IPS DF 6.9 (cell line): Measurements from ENCODE around the gene SPRED2.

ENCODE experiments used
- DNase-seq: peaks from one replicate; pipeline ENCODE4 v3.0.0-alpha.2; 2013; ENCODE audit warnings: low read depth, low spot score
- H3K27ac ChIP-seq: one replicate; pipeline ENCODE4 v1.5.1; 2013; ENCODE audit warnings: low read length, control low read depth
- H3K27me3 ChIP-seq: 2 replicates; pipeline ENCODE4 v1.6.1; 2013; ENCODE audit warnings: mild to moderate bottlenecking, low read length; ENCODE audit not compliant: control insufficient read depth, insufficient read depth
- H3K36me3 ChIP-seq: 2 replicates; pipeline ENCODE4 v1.6.1; 2013; ENCODE audit warnings: low read length; ENCODE audit not compliant: control insufficient read depth, insufficient read depth
- H3K4me1 ChIP-seq: 2 replicates; pipeline ENCODE4 v1.6.1; 2013; ENCODE audit warnings: low read length; ENCODE audit not compliant: control insufficient read depth, insufficient read depth
- H3K4me3 ChIP-seq: 2 replicates; pipeline ENCODE4 v1.5.1; 2013; ENCODE audit warnings: mild to moderate bottlenecking, low read length
- H3K9me3 ChIP-seq: 2 replicates; pipeline ENCODE4 v1.6.1; 2013; ENCODE audit warnings: low read length, inconsistent platforms; ENCODE audit not compliant: control insufficient read depth, insufficient read depth
- WGBS: extraction: QIAGEN DNeasy Blood & Tissue Kit; methylation state at CpG from one replicate; pipeline ENCODE4 v1.1.7; 2013; ENCODE audit warnings: mixed read lengths, missing lambda C conversion rate; ENCODE audit not compliant: insufficient read length, insufficient coverage; 5-methylcytosine and 5-hydroxymethylcytosine counted together

Gene SPRED2

DNA sequence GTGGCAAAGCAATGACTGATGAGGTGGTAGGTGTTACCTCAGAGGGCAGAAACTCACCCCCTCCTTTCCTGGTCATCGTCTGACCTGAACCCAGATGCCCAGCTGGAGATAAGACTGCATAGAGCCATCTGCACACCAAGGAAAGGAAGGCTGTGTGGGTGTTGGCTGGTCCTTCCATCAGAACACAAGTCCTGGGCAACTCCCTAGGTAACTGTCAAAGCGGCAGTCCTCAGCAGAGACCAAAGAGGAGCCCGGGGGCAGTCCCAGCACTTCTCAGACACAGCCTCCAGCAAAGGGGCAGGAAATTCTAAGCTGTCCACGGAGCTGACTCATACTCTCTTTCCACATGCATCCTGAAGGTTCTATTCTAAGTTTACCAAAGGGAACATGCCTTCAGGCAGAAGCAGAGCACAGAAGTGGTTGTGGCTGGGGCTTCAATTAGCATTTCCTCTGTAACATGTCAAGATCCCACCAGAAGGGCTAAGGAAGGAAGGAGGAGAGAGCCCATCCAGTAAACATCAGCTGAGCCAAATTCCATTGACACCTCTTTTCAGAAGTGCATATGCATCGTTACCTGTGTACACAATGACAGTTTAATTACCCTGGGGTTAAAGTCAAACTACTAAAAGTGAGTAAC is 54.7 kb downstream of the SPRED2 start:
- Histone ChIP-seq H3K27me3 (no peaks in the 10 kb centered on the region), H3K4me3 (no peak overlapping the region), H3K4me1 (peaks cover 4% of the 10 kb centered on the region; the same call in 1 of the 2 replicates), H3K27ac (no peak overlapping the region), H3K9me3 (no peaks in the 10 kb centered on the region), H3K36me3 (no peaks in the 10 kb centered on the region)
- no peak for DNase-seq
- WGBS = no CpG with 5 or more reads among the region's 5 CpGs

DNA sequence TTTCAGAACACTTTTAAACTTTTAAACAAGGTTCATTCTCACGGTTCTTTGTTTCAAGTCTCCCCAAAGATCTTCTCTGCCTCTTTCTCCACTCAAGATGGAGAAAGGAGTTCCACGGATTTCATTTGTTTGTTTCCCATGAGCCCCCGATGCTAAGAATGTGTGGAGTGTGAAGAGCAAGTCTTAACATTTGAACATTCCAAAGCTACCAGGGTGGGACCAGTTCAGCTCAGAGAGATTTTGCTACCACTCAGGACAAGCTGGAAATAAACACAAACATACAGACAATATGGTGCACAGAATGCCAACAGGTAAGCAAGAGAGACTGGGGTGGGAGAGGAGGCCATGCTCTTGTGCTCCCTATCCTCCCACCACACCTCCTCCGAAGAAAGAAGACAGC is 56.7 kb downstream of the SPRED2 start:
- H3K4me3 ChIP-seq = no peak overlapping the region
- no CpG with 5 or more reads among the region's 4 CpGs for WGBS

DNA sequence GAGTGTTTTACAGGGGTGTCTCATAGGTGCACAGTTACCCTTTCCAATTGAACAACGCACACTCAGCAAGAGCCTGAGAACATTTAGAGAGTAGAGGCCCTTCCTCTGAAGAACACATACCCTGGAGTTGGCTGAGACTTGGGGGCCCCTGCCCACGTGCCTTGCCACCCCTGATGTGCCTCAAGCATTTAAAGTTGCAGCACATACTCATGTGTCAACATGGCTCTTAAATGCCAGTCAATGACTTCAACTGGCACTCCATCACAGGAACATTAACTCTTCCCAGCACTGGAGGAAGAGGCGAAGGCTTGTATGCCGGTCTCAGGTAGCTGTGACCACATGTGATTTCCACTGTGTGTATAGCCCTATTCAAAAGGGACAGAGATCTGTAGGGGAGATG is 57.4 kb downstream of the SPRED2 start:
- no peak overlapping the region for H3K4me3 ChIP-seq

More for the DNA sequence above, 56.7 kb downstream of the SPRED2 start:
- Histone ChIP-seq H3K9me3 (no peaks in the 10 kb centered on the region), H3K27ac (no peak overlapping the region), H3K4me1 (peaks cover 4% of the 10 kb centered on the region; the same call in 1 of the 2 replicates), H3K27me3 (no peaks in the 10 kb centered on the region), H3K36me3 (no peaks in the 10 kb centered on the region)
- no peak for DNase-seq

DNA sequence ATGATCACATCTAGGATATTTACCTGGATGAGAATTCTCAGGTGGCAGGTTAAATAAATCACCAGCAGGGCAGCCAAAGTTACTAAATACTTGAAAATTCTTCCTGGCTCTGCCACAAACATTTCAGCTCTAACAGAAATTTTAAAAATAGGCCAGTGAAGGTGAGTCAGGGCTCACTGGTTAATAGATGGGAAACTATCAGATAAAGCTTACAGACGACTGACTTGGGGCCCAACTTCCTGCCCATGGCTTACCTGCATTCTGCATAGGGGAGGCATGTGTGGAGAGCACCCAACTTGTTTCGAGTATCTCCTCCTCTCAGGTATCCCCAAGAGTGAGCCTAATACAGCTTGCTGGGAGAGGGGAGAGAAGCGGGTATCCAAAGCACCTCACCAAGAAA is 57.8 kb downstream of the SPRED2 start:
- no peak overlapping the region for H3K27ac ChIP-seq
- no peaks in the 10 kb centered on the region for H3K27me3 ChIP-seq
- WGBS = no CpG with 5 or more reads among the region's 3 CpGs
- H3K4me3 ChIP-seq = no peak overlapping the region
- H3K36me3 ChIP-seq = no peaks in the 10 kb centered on the region
- H3K9me3 ChIP-seq = no peaks in the 10 kb centered on the region
- DNase-seq = no peak
- H3K4me1 ChIP-seq = peaks cover 4% of the 10 kb centered on the region; the same call in 1 of the 2 replicates

More for the DNA sequence above, 57.4 kb downstream of the SPRED2 start:
- H3K36me3 ChIP-seq = no peaks in the 10 kb centered on the region
- H3K9me3 ChIP-seq = no peaks in the 10 kb centered on the region
- no peak overlapping the region for H3K27ac ChIP-seq
- WGBS = no CpG with 5 or more reads among the region's 4 CpGs
- H3K27me3 ChIP-seq = no peaks in the 10 kb centered on the region
- DNase-seq = no peak
- peaks cover 4% of the 10 kb centered on the region; the same call in 1 of the 2 replicates for H3K4me1 ChIP-seq

DNA sequence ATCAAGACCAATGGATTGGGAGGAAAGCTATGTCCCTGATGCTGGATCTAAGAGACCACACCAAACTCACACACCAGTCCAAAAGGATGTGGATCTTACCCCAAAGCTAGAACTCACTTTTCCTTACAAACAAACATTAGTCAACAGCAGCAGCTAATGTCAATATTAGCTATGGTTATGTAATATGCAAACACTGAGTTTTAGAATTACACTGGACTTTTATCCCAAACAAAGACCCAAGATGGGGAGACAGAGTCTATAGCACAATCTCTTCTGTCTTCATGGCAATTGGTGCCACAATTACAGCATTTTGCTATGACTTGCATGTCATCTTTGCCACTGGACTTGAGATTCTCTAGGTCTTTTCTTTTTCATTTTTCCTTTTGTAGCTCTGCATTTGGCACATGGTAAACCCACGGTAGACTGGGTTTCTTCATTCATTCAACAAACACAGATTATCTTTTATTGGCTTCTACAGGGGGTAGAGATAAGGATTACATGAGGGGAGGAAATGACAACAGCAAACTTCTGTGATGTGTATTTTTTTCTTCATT is 59.0 kb downstream of the SPRED2 start:
- no peak for DNase-seq
- Histone ChIP-seq H3K27me3 (no peaks in the 10 kb centered on the region), H3K36me3 (no peaks in the 10 kb centered on the region), H3K4me3 (no peak overlapping the region), H3K27ac (no peak overlapping the region), H3K9me3 (no peaks in the 10 kb centered on the region), H3K4me1 (peaks cover 4% of the 10 kb centered on the region; the same call in 1 of the 2 replicates)
- no CpG with 5 or more reads among the region's 1 CpG for whole genome bisulfite sequencing

DNA sequence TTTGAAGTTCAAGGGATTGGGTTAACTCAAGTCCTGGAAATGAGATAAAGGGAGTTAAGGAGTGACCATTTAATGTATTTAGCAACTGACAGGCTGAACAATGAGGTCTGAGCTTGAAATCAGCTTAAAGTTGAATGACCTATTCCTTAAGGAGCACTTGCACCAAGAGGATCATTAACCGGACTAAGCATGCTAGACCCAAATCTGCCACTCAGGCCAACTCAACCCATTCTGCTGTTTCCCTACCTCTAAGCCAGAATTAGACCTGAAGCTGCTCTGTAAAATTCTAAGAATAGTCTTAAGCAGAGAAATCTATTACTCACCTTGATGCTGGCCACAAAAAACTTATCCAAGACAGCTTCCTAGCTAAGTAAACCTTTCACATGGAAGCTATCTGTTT is 59.8 kb downstream of the SPRED2 start:
- Histone ChIP-seq H3K27ac (no peak overlapping the region), H3K9me3 (no peaks in the 10 kb centered on the region), H3K36me3 (no peaks in the 10 kb centered on the region), H3K27me3 (no peaks in the 10 kb centered on the region), H3K4me1 (0 out of 2 replicates have a peak, but pooled peaks cover 2% of the 10 kb centered on the region), H3K4me3 (no peak overlapping the region)
- DNase-seq = no peak
- WGBS = no CpG with 5 or more reads among the region's 1 CpG

DNA sequence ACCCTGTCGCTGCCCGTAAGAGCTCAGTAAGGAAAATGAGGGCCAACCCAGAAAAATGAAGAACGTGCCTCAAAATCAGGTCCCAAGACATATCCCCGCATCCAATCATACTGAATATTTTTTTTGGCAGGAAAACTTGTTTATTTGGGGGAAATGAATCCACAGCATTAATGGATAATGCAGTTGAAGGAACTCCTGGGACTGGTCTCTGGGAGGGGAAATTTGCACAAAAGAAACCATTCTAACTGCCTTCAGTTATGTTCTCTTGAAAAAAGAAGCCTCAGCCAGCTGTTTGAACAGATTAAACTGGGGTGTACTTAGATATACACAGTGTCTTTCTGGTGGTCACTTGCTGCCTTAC is 61.3 kb downstream of the SPRED2 start:
- no peaks in the 10 kb centered on the region for H3K4me1 ChIP-seq
- H3K4me3 ChIP-seq = no peak overlapping the region
- no peaks in the 10 kb centered on the region for H3K9me3 ChIP-seq
- no CpG with 5 or more reads among the region's 4 CpGs for WGBS
- no peaks in the 10 kb centered on the region for H3K36me3 ChIP-seq
- no peak for DNase-seq
- H3K27ac ChIP-seq = no peak overlapping the region
- H3K27me3 ChIP-seq = no peaks in the 10 kb centered on the region

DNA sequence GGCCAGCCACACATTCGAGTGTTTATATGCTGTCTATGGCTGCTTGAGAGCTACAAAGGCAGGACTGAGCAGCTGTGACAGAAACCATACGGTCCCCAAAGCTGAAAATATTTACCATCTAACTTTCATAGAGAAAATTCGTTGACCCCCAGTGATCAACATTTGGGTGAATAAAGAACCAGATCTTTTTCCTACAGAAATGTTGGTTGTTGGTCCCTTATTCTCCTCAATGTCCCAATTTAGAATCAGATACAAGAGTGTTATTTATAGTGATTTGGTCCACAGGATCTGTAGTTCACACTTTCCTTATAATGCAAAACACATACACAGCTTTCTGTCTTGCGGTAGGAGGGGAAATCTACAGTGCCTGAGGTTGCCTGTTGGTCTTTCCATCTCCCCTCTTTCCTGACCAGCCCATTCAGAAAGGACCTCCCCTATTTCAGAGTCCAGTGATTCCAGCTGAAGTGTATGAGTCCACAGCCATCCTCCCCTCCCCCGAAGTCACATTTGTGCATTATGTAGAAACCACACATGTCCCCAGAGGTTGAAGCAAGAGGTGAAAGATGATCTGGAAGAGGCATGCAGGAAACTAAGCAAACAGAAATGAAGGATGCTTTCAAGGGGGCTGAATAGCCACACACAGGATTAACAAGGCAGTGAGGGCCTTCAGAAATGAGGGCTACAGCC is 61.9 kb downstream of the SPRED2 start:
- no peaks in the 10 kb centered on the region for H3K27me3 ChIP-seq
- DNase-seq = no peak
- H3K27ac ChIP-seq = no peak overlapping the region
- no peak overlapping the region for H3K4me3 ChIP-seq
- no peaks in the 10 kb centered on the region for H3K36me3 ChIP-seq
- no CpG with 5 or more reads among the region's 5 CpGs for WGBS
- no peaks in the 10 kb centered on the region for H3K4me1 ChIP-seq
- no peaks in the 10 kb centered on the region for H3K9me3 ChIP-seq

DNA sequence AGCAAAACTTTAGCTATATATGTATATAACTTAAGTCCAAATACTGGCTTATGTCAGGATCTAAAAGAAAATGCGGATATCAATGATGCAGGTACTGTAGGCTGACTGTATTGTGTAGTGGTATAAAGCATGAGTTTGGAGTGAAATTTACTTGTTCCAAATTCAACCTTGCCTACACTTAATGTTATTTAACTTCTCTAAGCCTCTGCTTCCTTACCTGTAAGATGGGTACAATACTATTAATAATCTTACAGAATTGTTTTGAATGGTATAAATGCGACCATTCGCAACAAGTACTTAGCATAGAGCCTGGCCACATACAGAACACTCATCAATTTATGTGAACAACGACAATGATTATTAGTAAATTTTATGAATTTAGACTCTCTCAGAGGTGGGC is 62.4 kb downstream of the SPRED2 start:
- no peaks in the 10 kb centered on the region for H3K4me1 ChIP-seq
- DNase-seq = no peak
- H3K4me3 ChIP-seq = no peak overlapping the region
- no CpG with 5 or more reads among the region's 4 CpGs for WGBS
- no peak overlapping the region for H3K27ac ChIP-seq
- no peaks in the 10 kb centered on the region for H3K36me3 ChIP-seq
- H3K9me3 ChIP-seq = no peaks in the 10 kb centered on the region
- no peaks in the 10 kb centered on the region for H3K27me3 ChIP-seq

DNA sequence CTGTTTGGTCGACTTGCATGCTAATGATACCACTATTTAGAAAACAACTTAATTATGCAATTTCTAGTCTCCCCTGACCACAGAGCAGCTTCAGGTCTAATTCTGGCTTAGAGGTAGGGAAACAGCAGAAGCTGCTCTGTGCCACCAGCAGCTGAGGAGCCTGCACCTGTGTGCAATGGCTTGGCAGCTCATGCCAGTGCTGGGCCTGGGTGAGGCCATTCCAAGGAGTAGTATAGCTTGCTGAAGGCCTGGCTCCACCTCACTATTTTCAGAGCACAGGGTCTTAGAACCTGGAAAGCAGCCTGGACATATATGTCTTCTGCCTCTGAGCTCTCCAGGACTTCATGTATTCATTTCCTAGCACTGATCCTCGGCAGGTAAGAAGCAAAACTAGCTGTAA is 62.8 kb downstream of the SPRED2 start:
- no peaks in the 10 kb centered on the region for H3K36me3 ChIP-seq
- H3K27me3 ChIP-seq = no peaks in the 10 kb centered on the region
- WGBS = no CpG with 5 or more reads among the region's 2 CpGs
- H3K4me1 ChIP-seq = no peaks in the 10 kb centered on the region
- no peak overlapping the region for H3K27ac ChIP-seq
- no peak for DNase-seq
- H3K4me3 ChIP-seq = no peak overlapping the region
- no peaks in the 10 kb centered on the region for H3K9me3 ChIP-seq
